Loucy (cell line): ENCODE measurements around the gene GARRE1.

Source experiments
- H2AFZ ChIP-seq: fragments of 200-600 bp; sonication (generic); 2 replicates; pipeline ENCODE4 v1.6.0; 2016; ENCODE audit warnings: antibody characterized with exemption, mild to moderate bottlenecking, low read length, moderate library complexity
- H3F3A ChIP-seq: fragments of 200-600 bp; 2 replicates; pipeline ENCODE4 v1.6.0; 2016; ENCODE audit warnings: antibody characterized with exemption, low read depth, mild to moderate bottlenecking
- H3K27me3 ChIP-seq: fragments of 200-600 bp; sonication (generic); 2 replicates; pipeline ENCODE4 v1.6.1; 2014; ENCODE audit warnings: low read length, mild to moderate bottlenecking; ENCODE audit not compliant: insufficient read depth, poor library complexity, severe bottlenecking
- H3K36me3 ChIP-seq: fragments of 200-600 bp; sonication (generic); 2 replicates; pipeline ENCODE4 v1.6.1; 2016; ENCODE audit warnings: low read length; ENCODE audit not compliant: insufficient read depth
- H3K4me1 ChIP-seq: fragments of 200-600 bp; sonication (generic); 2 replicates; pipeline ENCODE4 v1.5.1; 2014; ENCODE audit warnings: low read length, mild to moderate bottlenecking; ENCODE audit not compliant: insufficient read depth, poor library complexity, severe bottlenecking
- H3K4me2 ChIP-seq: fragments of 200-600 bp; sonication (generic); 2 replicates; pipeline ENCODE4 v1.6.0; 2014; ENCODE audit warnings: antibody characterized with exemption, low read length, low read depth, mild to moderate bottlenecking; ENCODE audit not compliant: poor library complexity, severe bottlenecking
- H3K4me3 ChIP-seq: fragments of 200-600 bp; sonication (generic); 2 replicates; pipeline ENCODE4 v1.5.1; 2014; ENCODE audit warnings: low read length, mild to moderate bottlenecking, mixed read lengths; ENCODE audit not compliant: poor library complexity, severe bottlenecking
- H3K79me2 ChIP-seq: fragments of 200-600 bp; sonication (generic); 2 replicates; pipeline ENCODE4 v1.6.1; 2014; ENCODE audit warnings: low read length; ENCODE audit not compliant: insufficient read depth
- H3K9ac ChIP-seq: fragments of 200-600 bp; sonication (generic); 2 replicates; pipeline ENCODE4 v1.6.0; 2014; ENCODE audit warnings: mild to moderate bottlenecking, low read depth, low read length, moderate library complexity; ENCODE audit not compliant: poor library complexity, severe bottlenecking
- H3K9me2 ChIP-seq: fragments of 200-600 bp; sonication (generic); replicated peaks from 2 replicates; pipeline ENCODE4 v1.6.1; 2016; ENCODE audit warnings: low read depth, low read length, mixed read lengths
- H3K9me3 ChIP-seq: fragments of 200-600 bp; sonication (generic); 2 replicates; pipeline ENCODE4 v1.6.1; 2014; ENCODE audit warnings: mild to moderate bottlenecking, antibody characterized with exemption, low read length, low read depth; ENCODE audit not compliant: insufficient read depth
- H4K20me1 ChIP-seq: fragments of 200-600 bp; sonication (generic); 2 replicates; pipeline ENCODE4 v1.6.0; 2014; ENCODE audit warnings: antibody characterized with exemption, low read length, mild to moderate bottlenecking; ENCODE audit not compliant: insufficient read depth, poor library complexity, severe bottlenecking
- CTCF ChIP-seq: fragments of 200-600 bp; sonication (generic); conservative IDR thresholded peaks from 2 replicates; pipeline ENCODE4 v1.5.1; 2014; ENCODE audit warnings: mild to moderate bottlenecking, antibody characterized with exemption, low read length
- EZH2phosphoT487 ChIP-seq: fragments of 200-600 bp; IDR thresholded peaks from 2 replicates; pipeline ENCODE4 v1.6.1; 2018; ENCODE audit warnings: antibody characterized with exemption, mild to moderate bottlenecking, moderate library complexity, borderline replicate concordance

GARRE1 gene

DNA sequence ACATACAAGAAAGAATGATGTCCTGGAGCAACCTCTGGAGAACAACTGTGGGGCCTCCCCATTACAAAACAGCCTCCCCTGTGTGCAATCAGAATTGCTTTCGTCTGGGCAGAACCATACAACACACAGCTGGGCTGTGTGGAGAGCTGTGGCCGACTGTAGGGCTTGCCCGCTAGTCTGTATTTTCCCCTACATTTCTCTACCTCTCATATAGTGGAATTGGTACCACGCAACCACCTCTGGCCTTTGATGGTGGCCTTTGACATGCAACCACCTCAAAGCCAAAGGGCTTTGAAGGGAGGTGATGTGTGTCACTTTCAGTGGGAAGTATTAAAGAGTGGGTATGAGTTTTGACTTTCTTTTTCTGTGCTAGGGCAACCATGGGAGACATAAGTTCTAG is 34.0 kb downstream of the GARRE1 start:
- H3K9me2 ChIP-seq, result no peaks in the 10 kb centered on the region
- H3K9me3 ChIP-seq, result no peaks in the 10 kb centered on the region
- no peaks in the 10 kb centered on the region for H3K36me3 ChIP-seq
- no peaks in the 10 kb centered on the region for H4K20me1 ChIP-seq
- H3K4me2 ChIP-seq, result no peak overlapping the region
- H3F3A ChIP-seq, result no peaks in the 10 kb centered on the region
- TF ChIP-seq CTCF (no peak), EZH2phosphoT487 (no peak)
- H3K4me1 ChIP-seq, result no peaks in the 10 kb centered on the region
- H3K9ac ChIP-seq, result no peak overlapping the region
- no peaks in the 10 kb centered on the region for H3K79me2 ChIP-seq
- no peak overlapping the region for H2AFZ ChIP-seq
- no peak overlapping the region for H3K4me3 ChIP-seq
- H3K27me3 ChIP-seq, result no peaks in the 10 kb centered on the region

GRCh38 chr19:34291235-34291634 is 36.9 kb downstream of the GARRE1 start:
- no peak overlapping the region for H2AFZ ChIP-seq
- H3K4me1 ChIP-seq, result no peaks in the 10 kb centered on the region
- H3K4me2 ChIP-seq, result no peak overlapping the region
- H3K4me3 ChIP-seq, result no peak overlapping the region
- no peak overlapping the region for H3K9ac ChIP-seq
- TF ChIP-seq EZH2phosphoT487, result no peak
- TF ChIP-seq CTCF, result no peak
- H3K27me3 ChIP-seq, result no peaks in the 10 kb centered on the region
- no peaks in the 10 kb centered on the region for H3K9me3 ChIP-seq
- no peaks in the 10 kb centered on the region for H4K20me1 ChIP-seq
- no peaks in the 10 kb centered on the region for H3K36me3 ChIP-seq
- no peaks in the 10 kb centered on the region for H3F3A ChIP-seq
- no peaks in the 10 kb centered on the region for H3K9me2 ChIP-seq
- no peaks in the 10 kb centered on the region for H3K79me2 ChIP-seq

- H2AFZ ChIP-seq, result no peak overlapping the region
- H3F3A ChIP-seq, result no peaks in the 10 kb centered on the region
- no peaks in the 10 kb centered on the region for H3K9me2 ChIP-seq
- no peaks in the 10 kb centered on the region for H3K79me2 ChIP-seq
- H3K27me3 ChIP-seq, result no peaks in the 10 kb centered on the region
- no peaks in the 10 kb centered on the region for H3K9me3 ChIP-seq
- no peaks in the 10 kb centered on the region for H4K20me1 ChIP-seq
- no peak overlapping the region for H3K9ac ChIP-seq
- TF ChIP-seq EZH2phosphoT487 (no peak), CTCF (no peak)
- no peak overlapping the region for H3K4me3 ChIP-seq
- H3K4me1 ChIP-seq, result no peaks in the 10 kb centered on the region
- no peak overlapping the region for H3K4me2 ChIP-seq
- no peaks in the 10 kb centered on the region for H3K36me3 ChIP-seq
Measured at GRCh38 chr19:34295103-34295502, 40.7 kb downstream of the GARRE1 start.
